ENCODE measurements around the gene PTPRN2.

DNA sequence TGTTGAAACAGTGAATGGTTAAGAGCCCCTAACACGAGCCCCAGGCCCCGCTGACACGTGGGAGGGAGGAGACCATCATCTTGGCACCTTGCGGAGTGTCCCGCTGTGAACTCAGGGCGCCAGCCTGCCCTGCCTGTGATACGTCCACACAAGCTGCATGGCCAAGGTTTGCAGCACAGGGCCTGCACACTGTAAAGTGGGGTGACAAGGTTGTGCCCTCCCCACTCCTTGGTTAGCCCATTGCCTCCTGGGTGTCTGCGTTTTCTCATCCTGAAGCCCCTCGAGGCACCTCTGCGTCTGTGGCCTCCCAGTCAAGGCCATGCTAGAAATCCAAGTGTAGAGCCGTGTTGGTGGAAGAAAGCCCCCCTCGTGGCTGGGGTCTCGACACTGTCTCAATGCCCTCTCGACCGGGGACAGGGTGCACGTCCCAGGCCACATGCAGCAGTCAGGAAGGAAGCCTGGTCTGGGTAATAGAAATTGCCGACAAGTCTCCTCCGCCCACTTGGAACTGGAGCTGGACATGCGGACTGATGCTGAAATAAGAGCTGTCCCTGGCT is 1058.8 kb downstream of the PTPRN2 start:
- TF ChIP-seq MAX (IDR thresholded peaks at IDR 0.05; ENCODE audit: insufficient read depth, insufficient read length) (no peak), CTCF (IDR thresholded peaks at IDR 0.05; ENCODE audit: extremely low read depth in 1 of 2, insufficient read depth in 1 of 2, low read depth in 1 of 2, low read length in 2 of 2) (no peak), EZH2 (IDR thresholded peaks at IDR 0.05; ENCODE audit: borderline replicate concordance, low read depth, low read length, severe bottlenecking) (no peak), GATA2 (IDR thresholded peaks at IDR 0.05; ENCODE audit: insufficient read depth, insufficient read length, low read depth, low read length) (no peak)

Data from endothelial cell of umbilical vein (primary cell).